NT2/D1 (cell line): ENCODE measurements around the gene POGLUT2.

ENCODE experiments used
- DNase-seq: peaks from one replicate; pipeline ENCODE4 v3.0.0-alpha.2; 2011; ENCODE audit warnings: low read depth, low spot score
- H3K27me3 ChIP-seq: 2 replicates; pipeline ENCODE4 v1.6.0; 2011; ENCODE audit warnings: mild to moderate bottlenecking; ENCODE audit not compliant: insufficient read length, insufficient read depth
- H3K36me3 ChIP-seq: 2 replicates; pipeline ENCODE4 v1.6.1; 2011; ENCODE audit warnings: mild to moderate bottlenecking, low read length, mixed read lengths; ENCODE audit not compliant: insufficient read depth, insufficient read length
- H3K4me1 ChIP-seq: 2 replicates; pipeline ENCODE4 v1.5.1; 2011; ENCODE audit not compliant: insufficient read depth, insufficient read length
- H3K4me3 ChIP-seq: 2 replicates; pipeline ENCODE4 v1.5.1; 2011; ENCODE audit warnings: low read depth; ENCODE audit not compliant: insufficient read length
- H3K9ac ChIP-seq: 2 replicates; pipeline ENCODE4 v1.6.0; 2011; ENCODE audit warnings: low read depth; ENCODE audit not compliant: insufficient read length
- H3K9me3 ChIP-seq: 2 replicates; pipeline ENCODE4 v1.5.1; 2011; ENCODE audit warnings: mild to moderate bottlenecking, low read length; ENCODE audit not compliant: insufficient read depth
- SUZ12 ChIP-seq: IDR thresholded peaks from 2 replicates; pipeline ENCODE4 v1.6.1; 2011; ENCODE audit not compliant: insufficient read length, insufficient read depth; ENCODE audit errors: extremely low read depth
- YY1 ChIP-seq: IDR thresholded peaks from 2 replicates; pipeline ENCODE4 v1.6.1; 2011; ENCODE audit not compliant: insufficient read length, insufficient read depth
- ZNF274 ChIP-seq: IDR thresholded peaks from 2 replicates; pipeline ENCODE4 v1.6.1; 2011; ENCODE audit warnings: mild to moderate bottlenecking, low read depth, low read length

The POGLUT2 gene

DNA sequence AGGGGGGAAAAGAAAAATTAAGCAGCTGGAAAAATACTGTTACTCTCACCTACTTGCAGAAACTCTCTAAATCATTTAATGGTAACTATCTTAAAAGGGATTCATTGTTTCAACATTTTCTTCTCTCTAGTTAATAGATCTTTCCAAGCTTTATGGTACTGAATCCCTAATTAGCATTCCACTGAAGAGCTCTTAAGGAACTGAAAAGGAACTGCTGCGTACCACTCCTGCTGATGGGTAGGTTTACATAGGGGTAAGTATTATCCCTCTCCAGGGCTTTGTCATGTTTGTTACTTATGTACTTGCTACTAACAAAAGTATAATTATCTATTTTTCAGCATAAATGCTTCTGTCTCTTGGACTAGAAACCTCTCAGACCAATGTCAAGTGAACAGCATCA lies 37.7 kb downstream of the POGLUT2 start:
- peaks cover 8% of the 10 kb centered on the region for H3K36me3 ChIP-seq
- no peak overlapping the region for H3K9ac ChIP-seq
- no peaks in the 10 kb centered on the region for H3K27me3 ChIP-seq
- no peaks in the 10 kb centered on the region for H3K4me1 ChIP-seq
- H3K9me3 ChIP-seq = no peaks in the 10 kb centered on the region
- TF ChIP-seq ZNF274 (no peak), YY1 (no peak), SUZ12 (no peak)
- H3K4me3 ChIP-seq = no peak overlapping the region
- no peak for DNase-seq

DNA sequence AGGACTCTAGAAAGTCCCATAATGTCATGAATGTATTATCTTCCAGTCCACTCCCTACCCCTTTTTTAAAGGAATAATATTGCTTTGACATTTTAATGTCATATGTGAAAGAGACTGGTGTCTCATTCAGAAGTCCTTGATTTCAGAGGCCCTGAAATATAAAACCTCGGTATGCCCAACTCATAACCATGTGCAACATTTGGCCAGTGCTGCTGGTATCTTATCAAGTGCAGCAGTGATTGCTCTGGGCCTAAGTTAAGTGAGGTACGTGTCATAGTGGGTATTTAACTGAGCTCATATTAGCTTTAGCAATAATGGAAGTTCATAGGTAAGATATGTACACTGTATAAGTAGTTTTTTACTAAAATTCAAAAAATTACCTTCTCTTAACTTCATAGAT lies 39.9 kb downstream of the POGLUT2 start:
- no peaks in the 10 kb centered on the region for H3K9me3 ChIP-seq
- no peaks in the 10 kb centered on the region for H3K27me3 ChIP-seq
- H3K4me1 ChIP-seq = no peaks in the 10 kb centered on the region
- no peak overlapping the region for H3K9ac ChIP-seq
- no peak for DNase-seq
- TF ChIP-seq YY1 (no peak), SUZ12 (no peak), ZNF274 (no peak)
- H3K4me3 ChIP-seq = no peak overlapping the region
- no peaks in the 10 kb centered on the region for H3K36me3 ChIP-seq

DNA sequence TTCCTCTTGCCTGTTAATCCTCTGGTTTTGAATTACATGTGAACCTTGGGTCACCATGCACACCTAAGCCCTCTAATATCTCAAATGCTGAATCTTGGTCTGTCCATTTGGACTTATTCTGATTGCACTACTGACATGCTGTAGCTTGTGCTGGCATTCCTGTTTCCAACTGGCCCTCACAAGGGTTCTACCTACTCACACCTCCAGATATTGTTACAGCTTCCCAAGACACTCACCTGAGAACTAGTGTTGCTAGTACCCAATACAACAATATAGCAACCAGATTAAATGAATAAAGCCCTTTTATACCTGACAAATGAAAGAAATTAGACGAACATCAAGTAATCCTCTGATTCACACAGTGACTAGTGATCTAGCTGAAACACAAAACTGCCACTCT lies 41.8 kb downstream of the POGLUT2 start:
- Histone ChIP-seq H3K27me3 (no peaks in the 10 kb centered on the region), H3K4me3 (no peak overlapping the region), H3K9ac (no peak overlapping the region), H3K36me3 (no peaks in the 10 kb centered on the region), H3K9me3 (no peaks in the 10 kb centered on the region), H3K4me1 (no peaks in the 10 kb centered on the region)
- TF ChIP-seq ZNF274 = no peak
- no peak for TF ChIP-seq YY1
- TF ChIP-seq SUZ12 = no peak
- DNase-seq = no peak

DNA sequence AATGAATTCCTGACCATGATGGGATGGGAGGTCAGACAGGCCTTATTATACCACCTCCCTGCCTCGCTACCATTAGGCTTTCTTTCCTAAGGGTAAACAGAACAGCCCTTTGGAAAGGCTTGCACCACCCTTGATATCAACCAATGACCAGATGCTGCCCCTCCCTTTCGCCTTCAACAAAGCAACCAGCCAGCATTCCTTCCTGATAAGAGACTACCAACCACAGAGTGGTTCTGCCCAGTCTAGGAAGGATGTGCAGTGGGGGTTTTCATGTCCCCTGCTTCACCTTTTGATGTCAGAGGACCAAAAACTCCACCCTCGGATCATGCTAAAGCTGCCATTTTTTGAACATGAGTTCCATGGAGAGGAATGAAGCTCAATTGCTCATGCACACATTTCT lies 46.9 kb downstream of the POGLUT2 start:
- no peak for DNase-seq
- H3K9me3 ChIP-seq = no peaks in the 10 kb centered on the region
- TF ChIP-seq SUZ12 (no peak), YY1 (no peak), ZNF274 (no peak)
- H3K4me3 ChIP-seq = no peak overlapping the region
- H3K27me3 ChIP-seq = no peaks in the 10 kb centered on the region
- H3K4me1 ChIP-seq = no peaks in the 10 kb centered on the region
- H3K36me3 ChIP-seq = no peaks in the 10 kb centered on the region
- no peak overlapping the region for H3K9ac ChIP-seq

DNA sequence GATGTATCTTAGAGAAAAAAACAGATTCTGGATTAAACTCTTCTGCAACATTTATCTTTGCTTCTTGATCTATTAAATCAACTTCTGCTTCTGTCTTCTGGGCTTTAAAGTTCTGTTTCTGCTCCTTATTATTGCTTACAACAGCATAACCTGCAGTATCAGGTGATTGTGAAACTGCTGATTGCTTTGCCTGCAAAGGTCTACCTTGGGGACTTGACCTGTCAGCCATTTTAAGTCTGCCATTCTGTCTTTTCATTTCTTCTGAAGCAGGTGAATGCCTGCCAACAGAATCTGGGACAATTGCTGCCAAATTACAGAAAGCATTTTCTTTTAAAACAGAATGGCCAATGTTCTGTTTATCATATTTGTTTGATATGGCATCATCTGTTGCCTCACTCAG lies 56.3 kb downstream of the POGLUT2 start:
- Histone ChIP-seq H3K4me3 (no peak overlapping the region), H3K9ac (no peak overlapping the region), H3K36me3 (no peaks in the 10 kb centered on the region), H3K27me3 (no peaks in the 10 kb centered on the region), H3K9me3 (no peaks in the 10 kb centered on the region), H3K4me1 (no peaks in the 10 kb centered on the region)
- TF ChIP-seq SUZ12 (no peak), YY1 (no peak), ZNF274 (no peak)
- DNase-seq = no peak

DNA sequence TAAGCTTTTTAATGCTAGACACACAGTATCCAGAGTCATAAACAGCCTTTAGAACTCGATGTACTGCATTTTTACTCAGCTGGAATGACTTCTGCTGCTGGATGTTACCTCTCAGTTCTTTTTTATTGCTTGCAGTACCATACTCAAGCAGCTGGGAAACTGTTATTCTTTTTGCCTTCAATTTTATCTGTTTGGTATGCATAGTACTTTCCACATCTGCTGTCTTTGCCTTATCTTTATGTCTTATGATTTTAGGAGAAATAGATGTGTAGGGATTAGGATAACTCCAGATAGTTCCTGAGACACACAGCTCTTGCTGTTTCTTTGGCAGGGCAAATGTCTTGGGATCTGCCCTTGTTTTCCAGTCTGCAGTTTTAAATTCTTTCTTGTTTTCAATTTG lies 56.7 kb downstream of the POGLUT2 start:
- Histone ChIP-seq H3K4me1 (no peaks in the 10 kb centered on the region), H3K4me3 (no peak overlapping the region), H3K27me3 (no peaks in the 10 kb centered on the region), H3K9me3 (no peaks in the 10 kb centered on the region), H3K36me3 (no peaks in the 10 kb centered on the region), H3K9ac (no peak overlapping the region)
- DNase-seq = no peak
- TF ChIP-seq ZNF274 = no peak
- no peak for TF ChIP-seq SUZ12
- TF ChIP-seq YY1 = no peak
